HG02588 (cell line): ENCODE results near the gene UBR3.
"Not testable (repeated sequence)": the region's sequence is repeated elsewhere in the genome, so short reads cannot be mapped to it uniquely, and the experiment has no call there.

Experiments
- ATAC-seq: cut with Tn5 transposase; IDR thresholded peaks from one replicate; pipeline ENCODE4 v1.9.1; 2021; ENCODE audit warnings: mild to moderate bottlenecking, moderate library complexity; ENCODE audit not compliant: unreplicated experiment

UBR3 gene

GRCh38 chr2:169827272-169828140, at the start of gene UBR3:
Gene UBR3, plus strand, starts transcription at chr2:169827454. Its CDS starts 54 bp downstream, at chr2:169827508.
- ATAC-seq = peak; percentile 79

GRCh38 chr2:169778446-169778845, 48.8 kb upstream of the UBR3 start:
- no peak for ATAC-seq

GRCh38 chr2:169781249-169782013, 45.8 kb upstream of the UBR3 start:
- no peak for ATAC-seq

- no peak for ATAC-seq
Measured at GRCh38 chr2:169782513-169782912, 44.7 kb upstream of the UBR3 start.

- no peak for ATAC-seq
Measured at GRCh38 chr2:169790581-169790980, 36.7 kb upstream of the UBR3 start.

- ATAC-seq = no peak
Measured at GRCh38 chr2:169795181-169795580, 32.1 kb upstream of the UBR3 start.

- no peak for ATAC-seq
Measured at GRCh38 chr2:169796441-169796840, 30.8 kb upstream of the UBR3 start.

GRCh38 chr2:169797601-169798000, 29.7 kb upstream of the UBR3 start:
- no peak for ATAC-seq

- ATAC-seq = no peak
Measured at GRCh38 chr2:169798397-169798717, 28.9 kb upstream of the UBR3 start.

- ATAC-seq = peak; percentile 98
Measured at GRCh38 chr2:169798718-169799592, 28.3 kb upstream of the UBR3 start, which contains the start of gene SSB. Gene SSB, plus strand, starts transcription at chr2:169798871. Its CDS starts 2,090 bp downstream, at chr2:169800961.

- ATAC-seq = no peak
Measured at GRCh38 chr2:169803480-169803879, 23.8 kb upstream of the UBR3 start.

GRCh38 chr2:169806586-169806985, 20.7 kb upstream of the UBR3 start:
- no peak for ATAC-seq

GRCh38 chr2:169808221-169808620, 19.0 kb upstream of the UBR3 start:
- ATAC-seq = no peak

- no peak for ATAC-seq
Measured at GRCh38 chr2:169815849-169816248, 11.4 kb upstream of the UBR3 start.

- not testable (repeated sequence) for ATAC-seq
Measured at GRCh38 chr2:169816961-169817360, 10.3 kb upstream of the UBR3 start.

GRCh38 chr2:169817369-169817768, 9.9 kb upstream of the UBR3 start:
- not testable (repeated sequence) for ATAC-seq

GRCh38 chr2:169818241-169818640, 9.0 kb upstream of the UBR3 start:
- ATAC-seq = no peak

- no peak for ATAC-seq
Measured at GRCh38 chr2:169819106-169819505, 8.1 kb upstream of the UBR3 start.

- not testable (repeated sequence) for ATAC-seq
Measured at GRCh38 chr2:169820101-169820500, 7.2 kb upstream of the UBR3 start.

GRCh38 chr2:169822036-169822435, 5.2 kb upstream of the UBR3 start:
- ATAC-seq = no peak

- no peak for ATAC-seq
Measured at GRCh38 chr2:169822785-169823392, 4.4 kb upstream of the UBR3 start.
